ENCODE data around the gene GNPNAT1. TPM values are rescaled to one million over a fixed set of nuclear protein-coding genes. Genes with fewer than 3 reads are reported as not detected.
"Not testable (repeated sequence)": the region's sequence is repeated elsewhere in the genome, so short reads cannot be mapped to it uniquely, and the experiment has no call there.

The GNPNAT1 gene
- total RNA-seq, 4 donors from 2014 or later, result 9.4 to 27.3 (median 15.0) TPM

DNA sequence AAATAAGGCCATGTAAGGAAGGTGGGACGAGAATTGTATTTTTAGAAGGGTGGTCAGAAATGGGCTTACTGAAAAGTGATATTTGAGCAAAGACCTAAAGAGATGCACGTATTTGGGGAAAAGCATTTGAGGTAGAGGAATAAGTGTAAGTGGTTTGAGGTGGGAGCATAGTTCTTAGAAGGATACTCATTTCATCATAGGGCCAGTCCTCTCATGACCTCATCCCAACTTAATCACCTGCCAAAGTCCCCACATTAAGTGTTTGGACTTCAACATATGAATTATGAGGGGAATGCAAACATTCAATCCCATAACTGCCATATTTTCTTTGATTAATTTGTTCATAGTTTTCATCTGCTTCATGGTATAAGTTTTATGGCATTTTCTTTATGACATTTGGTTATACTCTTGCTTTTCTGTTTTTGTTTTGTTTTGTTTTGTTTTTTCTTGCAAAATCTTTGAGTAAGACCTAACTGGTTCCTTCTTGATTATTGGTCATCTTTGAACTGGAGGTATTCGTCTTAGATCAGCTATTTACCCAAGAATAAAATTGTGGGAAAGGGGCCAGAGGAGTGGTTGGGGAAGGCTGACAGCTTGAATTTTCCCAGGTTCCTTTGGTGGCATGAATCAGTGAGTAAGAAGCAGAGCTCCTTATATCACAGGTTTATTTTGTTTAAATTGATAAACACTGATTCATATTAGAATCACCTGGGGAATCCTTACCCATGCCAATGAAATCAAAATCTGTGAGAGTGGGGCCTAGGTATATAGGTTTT is 24.2 kb downstream of the GNPNAT1 start:
- TF ChIP-seq POLR2A (IDR thresholded peaks at IDR 0.05), result no peak
- TF ChIP-seq, protein P1, sequence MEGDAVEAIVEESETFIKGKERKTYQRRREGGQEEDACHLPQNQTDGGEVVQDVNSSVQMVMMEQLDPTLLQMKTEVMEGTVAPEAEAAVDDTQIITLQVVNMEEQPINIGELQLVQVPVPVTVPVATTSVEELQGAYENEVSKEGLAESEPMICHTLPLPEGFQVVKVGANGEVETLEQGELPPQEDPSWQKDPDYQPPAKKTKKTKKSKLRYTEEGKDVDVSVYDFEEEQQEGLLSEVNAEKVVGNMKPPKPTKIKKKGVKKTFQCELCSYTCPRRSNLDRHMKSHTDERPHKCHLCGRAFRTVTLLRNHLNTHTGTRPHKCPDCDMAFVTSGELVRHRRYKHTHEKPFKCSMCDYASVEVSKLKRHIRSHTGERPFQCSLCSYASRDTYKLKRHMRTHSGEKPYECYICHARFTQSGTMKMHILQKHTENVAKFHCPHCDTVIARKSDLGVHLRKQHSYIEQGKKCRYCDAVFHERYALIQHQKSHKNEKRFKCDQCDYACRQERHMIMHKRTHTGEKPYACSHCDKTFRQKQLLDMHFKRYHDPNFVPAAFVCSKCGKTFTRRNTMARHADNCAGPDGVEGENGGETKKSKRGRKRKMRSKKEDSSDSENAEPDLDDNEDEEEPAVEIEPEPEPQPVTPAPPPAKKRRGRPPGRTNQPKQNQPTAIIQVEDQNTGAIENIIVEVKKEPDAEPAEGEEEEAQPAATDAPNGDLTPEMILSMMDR (IDR thresholded peaks at IDR 0.05), result no peak
- H3K36me3 ChIP-seq, result peaks cover 0 to 94% (median 5%) of the 10 kb centered on the region in 3 donors
- DNase-seq, result no peak
- no peak overlapping the region for H3K27ac ChIP-seq
- intact Hi-C loops (cut with DNase I), result no loop called here
- no peaks in the 10 kb centered on the region for H3K9me3 ChIP-seq
- H3K4me3 ChIP-seq, result no peak overlapping the region
- H3K27me3 ChIP-seq, result no peaks in the 10 kb centered on the region
- 92 to 98% methylated on average over 2 to 3 of the region's 3 CpGs for WGBS, 2 donors
- no peaks in the 10 kb centered on the region for H3K4me1 ChIP-seq

DNA sequence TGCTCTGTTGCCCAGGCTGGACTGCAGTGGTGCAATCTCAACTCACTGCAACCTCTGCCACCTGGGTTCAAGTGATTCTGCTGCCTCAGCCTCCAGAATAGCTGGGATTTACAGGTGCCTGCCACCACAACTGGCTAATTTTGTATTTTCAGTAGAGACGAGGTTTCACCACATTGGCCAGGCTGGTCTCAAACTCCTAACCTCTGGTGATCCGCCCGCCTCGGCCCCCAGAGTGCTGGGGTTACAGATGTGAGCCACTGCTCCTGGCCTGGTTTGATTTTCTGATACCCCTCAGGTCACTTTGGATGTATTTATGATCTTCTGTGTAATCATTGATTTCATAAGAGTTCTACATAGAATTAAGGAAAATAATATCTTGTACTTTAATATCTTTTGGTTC is 28.5 kb downstream of the GNPNAT1 start:
- 88 to 96% methylated on average over 4 of the region's 4 CpGs for WGBS, 2 donors
- H3K4me1 ChIP-seq; intact Hi-C loops (cut with DNase I): not testable (repeated sequence)

GRCh38 chr14:52759145-52759544 is 32.3 kb downstream of the GNPNAT1 start:
- H3K36me3 ChIP-seq, result peaks cover 0 to 75% (median 6%) of the 10 kb centered on the region in 3 donors
- no peaks in the 10 kb centered on the region for H3K4me1 ChIP-seq
- TF ChIP-seq, protein P1 (IDR thresholded peaks at IDR 0.05), result no peak
- no peak for TF ChIP-seq POLR2A (IDR thresholded peaks at IDR 0.05)
- 91 to 97% methylated on average over 1 of the region's 1 CpG for WGBS, 2 donors
- intact Hi-C loops (cut with DNase I), result no loop called here
- no peaks in the 10 kb centered on the region for H3K27me3 ChIP-seq
- DNase-seq, result no peak
- no peaks in the 10 kb centered on the region for H3K9me3 ChIP-seq
- no peak overlapping the region for H3K4me3 ChIP-seq
- no peak overlapping the region for H3K27ac ChIP-seq

More for the DNA sequence above, 28.5 kb downstream of the GNPNAT1 start:
- DNase-seq, H3K4me3 ChIP-seq, H3K27me3 ChIP-seq, H3K9me3 ChIP-seq, H3K27ac ChIP-seq: not testable (repeated sequence)
- peaks cover 0 to 94% (median 6%) of the 10 kb centered on the region in 3 donors for H3K36me3 ChIP-seq

- intact Hi-C loops (cut with DNase I), result no loop called here
- H3K36me3 ChIP-seq, result peaks cover 0 to 71% (median 6%) of the 10 kb centered on the region in 3 donors
- TF ChIP-seq POLR2A (IDR thresholded peaks at IDR 0.05), result no peak
- TF ChIP-seq, protein P1 (IDR thresholded peaks at IDR 0.05), result no peak
- H3K27me3 ChIP-seq, result no peaks in the 10 kb centered on the region
- 89 to 96% methylated on average over 5 of the region's 5 CpGs for WGBS, 2 donors
- no peaks in the 10 kb centered on the region for H3K9me3 ChIP-seq
- H3K4me1 ChIP-seq, result no peaks in the 10 kb centered on the region
- no peak overlapping the region for H3K4me3 ChIP-seq
- no peak for DNase-seq
- no peak overlapping the region for H3K27ac ChIP-seq
These were observed 35.6 kb downstream of the GNPNAT1 start for GRCh38 chr14:52755607-52756316.

- Histone ChIP-seq H3K27ac (no peak overlapping the region), H3K4me3 (no peak overlapping the region), H3K27me3 (no peaks in the 10 kb centered on the region), H3K4me1 (no peaks in the 10 kb centered on the region), H3K9me3 (no peaks in the 10 kb centered on the region), H3K36me3 (peaks cover 0 to 78% (median 3%) of the 10 kb centered on the region in 3 donors)
- no peak for TF ChIP-seq POLR2A (IDR thresholded peaks at IDR 0.05)
- TF ChIP-seq, protein P1 (IDR thresholded peaks at IDR 0.05), result no peak
- whole genome bisulfite sequencing, 2 donors, result 88 to 91% methylated on average over 8 of the region's 8 CpGs
- no peak for DNase-seq
- intact Hi-C loops (cut with DNase I), result no loop called here
These were observed 42.6 kb downstream of the GNPNAT1 start for GRCh38 chr14:52748647-52749292.
